HepG2 (cell line): ENCODE measurements around the gene TAF6. TPM values are rescaled to one million over a fixed set of nuclear protein-coding genes. Genes with fewer than 3 reads are reported as not detected.

Experiments
- ETV5 ChIP-seq: IDR thresholded peaks from 2 replicates; pipeline ENCODE4 v1.6.1; 2018; ENCODE audit warnings: missing biosample characterization, missing genetic modification reagents, inconsistent platforms, borderline replicate concordance
- FOXC1 ChIP-seq: sonication (generic); formaldehyde crosslinking; IDR thresholded peaks from 2 replicates; pipeline ENCODE4 v1.8.0; 2022; ENCODE audit warnings: mild to moderate bottlenecking, missing genetic modification reagents, borderline replicate concordance
- GZF1 ChIP-seq: sonication (generic); formaldehyde crosslinking; IDR thresholded peaks from 2 replicates; pipeline ENCODE4 v1.5.1; 2020; ENCODE audit warnings: mild to moderate bottlenecking, missing genetic modification reagents
- JARID2 ChIP-seq: sonication (generic); formaldehyde crosslinking; IDR thresholded peaks from 2 replicates; pipeline ENCODE4 v1.8.1; 2023; ENCODE audit warnings: missing genetic modification reagents, inconsistent platforms; ENCODE audit not compliant: insufficient replicate concordance
- KLF12 ChIP-seq: sonication (generic); formaldehyde crosslinking; IDR thresholded peaks from 2 replicates; pipeline ENCODE4 v1.4.0; 2020; ENCODE audit warnings: missing genetic modification reagents, borderline replicate concordance
- KMT2B ChIP-seq: IDR thresholded peaks from 2 replicates; pipeline ENCODE4 v1.6.1; 2016; ENCODE audit warnings: missing genetic modification reagents, missing compliant biosample characterization
- MED8 ChIP-seq: sonication (generic); formaldehyde crosslinking; IDR thresholded peaks from 2 replicates; pipeline ENCODE4 v1.8.1; 2023; ENCODE audit warnings: mild to moderate bottlenecking, missing genetic modification reagents; ENCODE audit not compliant: insufficient replicate concordance
- MXD4 ChIP-seq: IDR thresholded peaks from 2 replicates; pipeline ENCODE4 v1.6.1; 2016; ENCODE audit warnings: mild to moderate bottlenecking, missing biosample characterization, missing genetic modification reagents
- MZF1 ChIP-seq: sonication (generic); formaldehyde crosslinking; IDR thresholded peaks from 2 replicates; pipeline ENCODE4 v1.8.1; 2023; ENCODE audit warnings: mild to moderate bottlenecking, missing genetic modification reagents, borderline replicate concordance
- PAX8 ChIP-seq: sonication (generic); formaldehyde crosslinking; IDR thresholded peaks from 2 replicates; pipeline ENCODE4 v1.8.0; 2022; ENCODE audit warnings: mild to moderate bottlenecking, missing genetic modification reagents, borderline replicate concordance
- PBX2 ChIP-seq: IDR thresholded peaks from 2 replicates; pipeline ENCODE4 v1.6.1; 2016; ENCODE audit warnings: control low read depth
- POGZ ChIP-seq: sonication (generic); formaldehyde crosslinking; IDR thresholded peaks from 2 replicates; pipeline ENCODE4 v1.4.0; 2020; ENCODE audit warnings: mild to moderate bottlenecking, missing genetic modification reagents
- POLR2AphosphoS2 ChIP-seq: IDR thresholded peaks from 2 replicates; pipeline ENCODE4 v1.6.1; 2011; ENCODE audit warnings: low read depth, low read length, improper control_type of control experiment
- SRSF4 ChIP-seq: fragments of 200-400 bp; formaldehyde crosslinking; IDR thresholded peaks from one replicate; pipeline ENCODE4 v1.6.1; 2018; ENCODE audit warnings: mild to moderate bottlenecking, low read depth, low read length, moderate library complexity; ENCODE audit not compliant: poor library complexity, severe bottlenecking
- TRIM22 ChIP-seq: fragments of 450-650 bp; IDR thresholded peaks from 2 replicates; pipeline ENCODE4 v1.6.1; 2017
- ZBTB7A ChIP-seq: sonication (generic); formaldehyde crosslinking; IDR thresholded peaks from 2 replicates; pipeline ENCODE4 v1.8.0; 2022; ENCODE audit warnings: mild to moderate bottlenecking, missing genetic modification reagents
- ZEB1 ChIP-seq: IDR thresholded peaks from 2 replicates; pipeline ENCODE4 v1.6.1; 2012; ENCODE audit warnings: mild to moderate bottlenecking, low read depth, inconsistent platforms; ENCODE audit not compliant: insufficient replicate concordance
- ZKSCAN8 ChIP-seq: IDR thresholded peaks from 2 replicates; pipeline ENCODE4 v1.6.1; 2016; ENCODE audit warnings: borderline replicate concordance, missing genetic modification reagents, missing compliant biosample characterization
- ZNF160 ChIP-seq: sonication (generic); formaldehyde crosslinking; IDR thresholded peaks from 2 replicates; pipeline ENCODE4 v1.8.0; 2022; ENCODE audit warnings: mild to moderate bottlenecking, inconsistent platforms, missing genetic modification reagents
- ZNF234 ChIP-seq: sonication (generic); formaldehyde crosslinking; conservative IDR thresholded peaks from 2 replicates; pipeline ENCODE4 v1.5.1; 2020; ENCODE audit warnings: mild to moderate bottlenecking, missing genetic modification reagents
- ZNF547 ChIP-seq: sonication (generic); formaldehyde crosslinking; IDR thresholded peaks from 2 replicates; pipeline ENCODE4 v1.5.1; 2020; ENCODE audit warnings: mild to moderate bottlenecking, missing genetic modification reagents
- ZNF724P ChIP-seq: sonication (generic); formaldehyde crosslinking; IDR thresholded peaks from 2 replicates; pipeline ENCODE4 v1.8.0; 2022; ENCODE audit warnings: missing genetic modification reagents, borderline replicate concordance
- ZNF800 ChIP-seq: sonication (generic); formaldehyde crosslinking; IDR thresholded peaks from 2 replicates; pipeline ENCODE4 v1.4.0; 2020; ENCODE audit warnings: missing genetic modification reagents
- polyA plus RNA-seq, 8 experiments: library from polyadenylated mRNA; depleted of rRNA in 3 of 8; stranded (reverse) in 7 of 8; unstranded in 1 of 8; fragments of >200 nt; fragmentation: Illumina TruSeq in 4 of 8; extraction: Trizol in 4 of 8; gene quantifications; 2 replicates each; pipeline versions ENCODE4 v1.2.1 to v1.2.3, GENCODE V29; 2011 to 2016; ENCODE audit warnings: low read depth in 4 of 8, missing spikeins in 1 of 8, mixed read lengths in 1 of 8; ENCODE audit not compliant: insufficient read depth in 1 of 8
- total RNA-seq, 5 experiments: library from RNA; depleted of rRNA; stranded (reverse); fragments of >200 nt; fragmentation: Illumina TruSeq; extraction: Trizol; gene quantifications; 2 replicates each; pipeline ENCODE4 v1.2.3, GENCODE V29; 2016; ENCODE audit warnings: low read depth in 1 of 5
- TF ChIP-seq, protein P1 (sequence below): sonication (generic); formaldehyde crosslinking; IDR thresholded peaks from 2 replicates; pipeline ENCODE4 v1.4.0; 2020; ENCODE audit warnings: missing genetic modification reagents

TAF6 gene
- total and polyA plus RNA-seq, 2 of the 13 experiments (the other 11 are each of a cell fraction or from before 2014, with no cell fraction given) = 12.9 to 18.8 TPM

DNA sequence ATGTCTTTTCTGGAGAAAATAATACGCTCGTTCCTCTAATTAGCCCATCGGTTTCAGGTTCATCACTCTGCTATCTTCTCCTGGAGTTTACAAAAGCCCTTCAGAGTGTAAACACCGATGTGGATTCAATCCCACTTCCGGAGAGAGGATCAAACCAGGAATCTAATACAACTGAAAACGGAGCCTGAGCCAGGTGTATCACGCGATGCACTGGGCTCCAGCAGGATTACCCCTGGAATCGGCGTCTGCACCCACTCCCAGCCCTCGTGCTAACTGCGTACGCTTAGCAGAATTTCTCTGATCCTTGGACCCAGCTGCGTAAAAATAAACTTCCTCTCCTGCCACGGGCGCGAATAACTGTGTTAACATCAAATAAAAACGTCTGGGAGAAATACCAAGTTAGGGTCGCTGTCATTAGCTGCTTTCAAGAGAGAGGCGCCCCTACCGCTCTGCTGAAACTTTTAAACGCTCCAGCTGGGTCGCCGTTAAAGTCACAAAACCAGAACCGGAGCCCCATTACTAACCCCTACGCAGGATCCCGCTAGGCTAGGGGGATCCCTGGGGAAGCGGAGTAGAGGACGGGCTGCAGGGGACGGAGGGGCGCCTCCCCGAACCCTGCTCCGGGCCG lies 38.1 kb downstream of the TAF6 start (continued):
- no peak for TF ChIP-seq MXD4 (CRISPR knock-in tag)
- no peak for TF ChIP-seq PBX2 (CRISPR knock-in tag)
- no peak for TF ChIP-seq ZNF234
- TF ChIP-seq POLR2AphosphoS2 = no peak
- no peak for TF ChIP-seq ZNF547 (CRISPR knock-in tag)
- TF ChIP-seq JARID2 (CRISPR knock-in tag) = no peak
- no peak for TF ChIP-seq FOXC1
- peak; percentile 77; the same call in 1 of the 2 replicates for TF ChIP-seq ETV5 (CRISPR knock-in tag)
- no peak for TF ChIP-seq MED8 (CRISPR knock-in tag)
- TF ChIP-seq ZNF724P (CRISPR knock-in tag) = no peak
- TF ChIP-seq ZNF800 (CRISPR knock-in tag) = no peak
- TF ChIP-seq MZF1 (CRISPR knock-in tag) = no peak
- no peak for TF ChIP-seq KMT2B (CRISPR knock-in tag)
- no peak for TF ChIP-seq TRIM22
- TF ChIP-seq ZNF160 = no peak; the same call in 1 of the 2 replicates
- TF ChIP-seq POGZ = no peak
- no peak for TF ChIP-seq SRSF4
- no peak for TF ChIP-seq ZBTB7A (CRISPR knock-in tag)
- TF ChIP-seq GZF1 (CRISPR knock-in tag) = no peak
- TF ChIP-seq, protein P1, sequence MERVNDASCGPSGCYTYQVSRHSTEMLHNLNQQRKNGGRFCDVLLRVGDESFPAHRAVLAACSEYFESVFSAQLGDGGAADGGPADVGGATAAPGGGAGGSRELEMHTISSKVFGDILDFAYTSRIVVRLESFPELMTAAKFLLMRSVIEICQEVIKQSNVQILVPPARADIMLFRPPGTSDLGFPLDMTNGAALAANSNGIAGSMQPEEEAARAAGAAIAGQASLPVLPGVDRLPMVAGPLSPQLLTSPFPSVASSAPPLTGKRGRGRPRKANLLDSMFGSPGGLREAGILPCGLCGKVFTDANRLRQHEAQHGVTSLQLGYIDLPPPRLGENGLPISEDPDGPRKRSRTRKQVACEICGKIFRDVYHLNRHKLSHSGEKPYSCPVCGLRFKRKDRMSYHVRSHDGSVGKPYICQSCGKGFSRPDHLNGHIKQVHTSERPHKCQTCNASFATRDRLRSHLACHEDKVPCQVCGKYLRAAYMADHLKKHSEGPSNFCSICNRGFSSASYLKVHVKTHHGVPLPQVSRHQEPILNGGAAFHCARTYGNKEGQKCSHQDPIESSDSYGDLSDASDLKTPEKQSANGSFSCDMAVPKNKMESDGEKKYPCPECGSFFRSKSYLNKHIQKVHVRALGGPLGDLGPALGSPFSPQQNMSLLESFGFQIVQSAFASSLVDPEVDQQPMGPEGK (CRISPR knock-in tag) = no peak
- TF ChIP-seq PAX8 (CRISPR knock-in tag) = no peak
- no peak; the same call in 1 of the 2 replicates for TF ChIP-seq ZKSCAN8 (CRISPR knock-in tag)
- TF ChIP-seq KLF12 = no peak
- TF ChIP-seq ZEB1 = no peak
